NT2/D1 (cell line): ENCODE data around the gene GRAMD4.

Experiments used
- SUZ12 ChIP-seq: IDR thresholded peaks from 2 replicates; pipeline ENCODE4 v1.6.1; 2011; ENCODE audit not compliant: insufficient read length, insufficient read depth; ENCODE audit errors: extremely low read depth
- YY1 ChIP-seq: IDR thresholded peaks from 2 replicates; pipeline ENCODE4 v1.6.1; 2011; ENCODE audit not compliant: insufficient read length, insufficient read depth

GRCh38 chr22:46600273-46600796 is 19.9 kb upstream of the GRAMD4 start:
- TF ChIP-seq SUZ12 (no peak), YY1 (no peak)
